H1 (cell line): ENCODE measurements around the gene THAP9. TPM values are rescaled to one million over a fixed set of nuclear protein-coding genes. Genes with fewer than 3 reads are reported as not detected.

Experiments
- CTCF ChIA-PET: fragments of 300-600 bp; sonication (Branson Sonifier 250); formaldehyde crosslinking; loops from one replicate; lab custom pipeline; 2021; ENCODE audit not compliant: partially characterized antibody; lab: Charles Lee
- POLR2A ChIA-PET: fragments of 300-600 bp; sonication (Branson Sonifier 250); formaldehyde crosslinking; loops from one replicate; lab custom pipeline; 2021; ENCODE audit warnings: inconsistent platforms; ENCODE audit not compliant: partially characterized antibody; lab: Charles Lee
- DNase-seq, 2 experiments: peaks; one replicate each; pipeline versions ENCODE4 v3.0.0 to v3.0.0-alpha.2; 2010 to 2022; ENCODE audit warnings: low spot score in 2 of 2, low read depth in 1 of 2, mixed read lengths in 1 of 2
- FAIRE-seq: peaks from 2 replicates; lab custom pipeline; 2011; peaks lifted over from hg19 to GRCh38; lab: Jason Lieb, UNC
- H2AFZ ChIP-seq: 2 replicates; pipeline ENCODE4 v1.8.1; 2012; ENCODE audit warnings: low read length, inconsistent platforms
- H2AK5ac ChIP-seq: 2 replicates; pipeline ENCODE4 v1.6.1; 2013; ENCODE audit warnings: low read depth, low read length
- H2BK120ac ChIP-seq: replicated peaks from 2 replicates; pipeline ENCODE3; 2013; ENCODE audit warnings: low read depth, low read length, inconsistent platforms
- H2BK12ac ChIP-seq: 2 replicates; pipeline ENCODE4 v1.6.1; 2013; ENCODE audit warnings: low read depth, low read length
- H2BK15ac ChIP-seq: 2 replicates; pipeline ENCODE4 v1.6.1; 2013; ENCODE audit warnings: low read length
- H2BK20ac ChIP-seq: 2 replicates; pipeline ENCODE4 v1.6.1; 2013; ENCODE audit warnings: low read length
- H2BK5ac ChIP-seq: 2 replicates; pipeline ENCODE4 v1.6.1; 2013; ENCODE audit warnings: low read depth, low read length
- H3K14ac ChIP-seq: 2 replicates; pipeline ENCODE4 v1.6.1; 2013; ENCODE audit warnings: inconsistent platforms; ENCODE audit not compliant: insufficient read length
- H3K18ac ChIP-seq: 2 replicates; pipeline ENCODE4 v1.6.1; 2013; ENCODE audit warnings: low read length; ENCODE audit errors: extremely low read depth
- H3K23ac ChIP-seq: 2 replicates; pipeline ENCODE4 v1.6.1; 2013; ENCODE audit warnings: inconsistent platforms; ENCODE audit not compliant: insufficient read length
- H3K23me2 ChIP-seq: 2 replicates; pipeline ENCODE4 v1.6.1; 2013; ENCODE audit warnings: low read depth, low read length
- H3K27ac ChIP-seq: 2 replicates; pipeline ENCODE4 v1.6.1; 2011; ENCODE audit warnings: low read depth, low read length, inconsistent platforms
- H3K27me3 ChIP-seq, 4 experiments: replicated peaks in 1 of 4; 1 replicate in 1 of 4; 2 replicates in 3 of 4; pipeline versions ENCODE4 v1.6.1 to v1.8.1; 2011 to 2013; ENCODE audit warnings: low read length in 3 of 4, mild to moderate bottlenecking in 3 of 4, inconsistent platforms in 2 of 4, mixed read lengths in 2 of 4, moderate library complexity in 1 of 4; ENCODE audit not compliant: control insufficient read depth in 3 of 4, insufficient read depth in 3 of 4; ENCODE audit errors: extremely low read depth in 1 of 4
- H3K36me3 ChIP-seq, 4 experiments: 2 replicates each; pipeline versions ENCODE4 v1.6.1 to v1.8.1; 2011 to 2013; ENCODE audit warnings: mild to moderate bottlenecking in 4 of 4, low read length in 3 of 4, moderate library complexity in 2 of 4, control low read depth in 1 of 4, inconsistent platforms in 1 of 4; ENCODE audit not compliant: insufficient read depth in 4 of 4, control insufficient read depth in 2 of 4
- H3K4ac ChIP-seq: replicated peaks from 2 replicates; pipeline ENCODE3; 2013; ENCODE audit warnings: low read length, low read depth, mixed read lengths, inconsistent platforms; ENCODE audit not compliant: insufficient read length
- H3K4me1 ChIP-seq, 4 experiments: replicated peaks in 1 of 4; 1 replicate in 1 of 4; 2 replicates in 3 of 4; pipeline versions ENCODE4 v1.6.1 to v1.8.1; 2011 to 2013; ENCODE audit warnings: low read length in 3 of 4, inconsistent platforms in 2 of 4, mixed read lengths in 1 of 4; ENCODE audit not compliant: insufficient read depth in 4 of 4, control insufficient read depth in 3 of 4
- H3K4me2 ChIP-seq, 2 experiments: 2 replicates each; pipeline versions ENCODE4 v1.6.1 to v1.8.1; 2011 to 2013; ENCODE audit warnings: low read depth in 2 of 2, low read length in 2 of 2, control low read depth in 1 of 2, inconsistent platforms in 1 of 2, mild to moderate bottlenecking in 1 of 2; ENCODE audit not compliant: insufficient read depth in 1 of 2
- H3K4me3 ChIP-seq, 4 experiments: fragments of 200-600, 300-600 bp in 1 of 4; sonication (generic), shearing (Covaris generic), sonication (Bioruptor Twin) in 1 of 4; 2 replicates each; pipeline versions ENCODE4 v1.5.1 to v1.8.1; 2011 to 2016; ENCODE audit warnings: low read length in 4 of 4, low read depth in 3 of 4, control low read depth in 2 of 4, inconsistent platforms in 2 of 4, mild to moderate bottlenecking in 2 of 4, mixed read lengths in 1 of 4, moderate library complexity in 1 of 4; ENCODE audit not compliant: insufficient read depth in 2 of 4; ENCODE audit errors: extremely low read depth in 1 of 4
- H3K56ac ChIP-seq: replicated peaks from 2 replicates; pipeline ENCODE3; 2013; ENCODE audit warnings: low read depth, mild to moderate bottlenecking, mixed read lengths, low read length, inconsistent platforms; ENCODE audit not compliant: insufficient read length
- H3K79me1 ChIP-seq: 2 replicates; pipeline ENCODE4 v1.6.1; 2013; ENCODE audit warnings: low read depth, low read length, control low read depth
- H3K79me2 ChIP-seq, 2 experiments: 2 replicates each; pipeline versions ENCODE4 v1.6.1 to v1.8.1; 2012 to 2013; ENCODE audit warnings: low read length in 2 of 2, mild to moderate bottlenecking in 2 of 2, inconsistent platforms in 1 of 2; ENCODE audit not compliant: insufficient read depth in 2 of 2, control insufficient read depth in 1 of 2
- H3K9ac ChIP-seq, 4 experiments: replicated peaks in 1 of 4; 1 replicate in 1 of 4; 2 replicates in 3 of 4; pipeline versions ENCODE4 v1.6.1 to v1.8.1; 2011 to 2013; ENCODE audit warnings: low read depth in 3 of 4, low read length in 3 of 4, control low read depth in 2 of 4, mild to moderate bottlenecking in 2 of 4, moderate library complexity in 2 of 4, inconsistent platforms in 1 of 4; ENCODE audit errors: extremely low read depth in 1 of 4
- H3K9me3 ChIP-seq, 2 experiments: 2 replicates each; pipeline versions ENCODE4 v1.6.1 to v1.8.1; 2012 to 2013; ENCODE audit warnings: mild to moderate bottlenecking in 2 of 2, moderate library complexity in 2 of 2, control low read depth in 1 of 2, inconsistent platforms in 1 of 2, low read depth in 1 of 2, low read length in 1 of 2, mixed read lengths in 1 of 2; ENCODE audit not compliant: insufficient read depth in 2 of 2
- H4K20me1 ChIP-seq, 2 experiments: replicated peaks in 1 of 2; 2 replicates each; pipeline versions ENCODE3 to v1.8.1; 2011 to 2013; ENCODE audit warnings: inconsistent platforms in 2 of 2, low read length in 2 of 2, mild to moderate bottlenecking in 1 of 2; ENCODE audit not compliant: insufficient read depth in 2 of 2, control insufficient read depth in 1 of 2
- H4K5ac ChIP-seq: 2 replicates; pipeline ENCODE4 v1.6.1; 2013; ENCODE audit warnings: low read length, low read depth, mixed read lengths, inconsistent platforms; ENCODE audit not compliant: insufficient read length
- H4K8ac ChIP-seq: 2 replicates; pipeline ENCODE4 v1.8.0; 2013; ENCODE audit warnings: mild to moderate bottlenecking, moderate library complexity, low read length, inconsistent platforms; ENCODE audit not compliant: insufficient read depth; ENCODE audit errors: extremely low read depth
- H4K91ac ChIP-seq: replicated peaks from 2 replicates; pipeline ENCODE3; 2013; ENCODE audit warnings: low read length, mixed read lengths, inconsistent platforms; ENCODE audit not compliant: insufficient read length
- BRCA1 ChIP-seq: IDR thresholded peaks from 2 replicates; pipeline ENCODE4 v1.6.1; 2012; ENCODE audit warnings: low read depth, low read length, improper control_type of control experiment
- CHD2 ChIP-seq: IDR thresholded peaks from 2 replicates; pipeline ENCODE4 v1.6.1; 2012; ENCODE audit warnings: low read length, improper control_type of control experiment
- FOSL1 ChIP-seq: IDR thresholded peaks from 2 replicates; pipeline ENCODE4 v1.6.1; 2011; ENCODE audit warnings: mild to moderate bottlenecking, low read depth, low read length, moderate library complexity; ENCODE audit not compliant: insufficient read depth
- GTF2F1 ChIP-seq: IDR thresholded peaks from 2 replicates; pipeline ENCODE4 v1.6.1; 2012; ENCODE audit warnings: low read depth, low read length, improper control_type of control experiment, borderline replicate concordance
- HDAC2 ChIP-seq, 2 experiments: fragments of 300-600 bp in 1 of 2; sonication (generic) in 1 of 2; IDR thresholded peaks; 2 replicates each; pipeline ENCODE4 v1.6.1; 2011 to 2012; ENCODE audit warnings: low read depth in 2 of 2, low read length in 2 of 2, mild to moderate bottlenecking in 2 of 2, moderate library complexity in 2 of 2, borderline replicate concordance in 1 of 2, inconsistent platforms in 1 of 2
- HDAC6 ChIP-seq: IDR thresholded peaks from one replicate; pipeline ENCODE4 v1.7.1; 2012; ENCODE audit warnings: low read depth, mild to moderate bottlenecking, inconsistent platforms, low read length, moderate library complexity
- JUN ChIP-seq: IDR thresholded peaks from 2 replicates; pipeline ENCODE4 v1.6.1; 2011; ENCODE audit warnings: low read depth, mild to moderate bottlenecking, improper control_type of control experiment, low read length
- KDM5A ChIP-seq: fragments of 200-600 bp; IDR thresholded peaks from 2 replicates; pipeline ENCODE4 v1.7.1; 2012; ENCODE audit warnings: mild to moderate bottlenecking, low read length, inconsistent platforms, mixed read lengths
- NRF1 ChIP-seq: IDR thresholded peaks from 2 replicates; pipeline ENCODE4 v1.6.1; 2011; ENCODE audit warnings: mild to moderate bottlenecking, low read depth, low read length, improper control_type of control experiment
- POLR2A ChIP-seq, 2 experiments: IDR thresholded peaks; 1 replicate in 1 of 2; 2 replicates in 1 of 2; pipeline ENCODE4 v1.6.1; 2011; ENCODE audit warnings: low read depth in 2 of 2, low read length in 2 of 2, mild to moderate bottlenecking in 2 of 2; ENCODE audit errors: control extremely low read depth in 1 of 2
- RBBP5 ChIP-seq: IDR thresholded peaks from 2 replicates; pipeline ENCODE4 v1.7.1; 2012; ENCODE audit warnings: low read depth, mild to moderate bottlenecking, inconsistent platforms, low read length, moderate library complexity, borderline replicate concordance
- SIN3A ChIP-seq, 2 experiments: IDR thresholded peaks in 1 of 2; conservative IDR thresholded peaks in 1 of 2; 2 replicates each; pipeline ENCODE4 v1.6.1; 2011 to 2012; ENCODE audit warnings: low read length in 2 of 2, improper control_type of control experiment in 1 of 2, low read depth in 1 of 2, mild to moderate bottlenecking in 1 of 2
- SP2 ChIP-seq: IDR thresholded peaks from 2 replicates; pipeline ENCODE4 v1.6.1; 2012; ENCODE audit warnings: mild to moderate bottlenecking, low read length, inconsistent platforms
- TAF7 ChIP-seq: optimal IDR thresholded peaks from 2 replicates; pipeline ENCODE3; 2011; ENCODE audit warnings: low read depth, mild to moderate bottlenecking, inconsistent platforms, low read length, moderate library complexity, borderline replicate concordance
- TBP ChIP-seq: IDR thresholded peaks from 2 replicates; pipeline ENCODE4 v1.6.1; 2011; ENCODE audit warnings: low read depth, low read length, improper control_type of control experiment
- WGBS, 2 experiments: shearing (Covaris generic) in 1 of 2; methylation state at CpG; one replicate each; pipeline versions ENCODE4 v1.1.6 to v1.1.7; 2013 to 2015; ENCODE audit warnings: low lambda C conversion rate in 2 of 2, mixed read lengths in 2 of 2, inconsistent platforms in 1 of 2, low coverage in 1 of 2, missing lambda C conversion rate in 1 of 2; ENCODE audit not compliant: insufficient replicate concordance in 2 of 2, insufficient coverage in 1 of 2, insufficient read length in 1 of 2; ENCODE audit errors: extremely low coverage in 1 of 2, missing lambda C conversion rate in 1 of 2; 5-methylcytosine and 5-hydroxymethylcytosine counted together
- polyA plus RNA-seq, 7 experiments: library from polyadenylated mRNA; depleted of rRNA in 3 of 7; stranded (reverse) in 5 of 7; unstranded in 2 of 7; fragments of >200 nt in 5 of 7; fragments of 200-250 nt in 2 of 7; gene quantifications; 1 replicate in 5 of 7; 2 replicates in 1 of 7; 4 replicates in 1 of 7; pipeline versions ENCODE4 v1.2.1 to v1.2.3, GENCODE V29; 2011 to 2013; ENCODE audit warnings: missing spikeins in 2 of 7, mixed read lengths in 2 of 7
- total RNA-seq: library from RNA; stranded (reverse); fragmentation: NEBNext Ultra II Directional; extraction: Animal tissue kit (Norgen Biotek cat#: 25700); gene quantifications from 2 replicates; pipeline ENCODE4 v1.2.1, GENCODE V29; 2021

The THAP9 gene
- total and polyA plus RNA-seq, 2 of the 8 experiments (the other 6 are each of a cell fraction or from before 2014, with no cell fraction given) = 6.1 to 13.2 TPM

- H3K27me3 ChIP-seq = no peaks in the 10 kb centered on the region
- H3K4me1 ChIP-seq = no peaks in the 10 kb centered on the region
- no peak overlapping the region for H3K23ac ChIP-seq
- no peak overlapping the region for H3K27ac ChIP-seq
- H2BK15ac ChIP-seq = no peak overlapping the region
- no peaks in the 10 kb centered on the region for H3K79me1 ChIP-seq
- CTCF ChIA-PET = interaction anchor here (1.0 kb wide), 1 partner anchor 63 kb away, joined by 3 read pairs; no protein-coding TSS in a partner anchor
- no peak for TF ChIP-seq SIN3A (conservative IDR thresholded peaks at IDR 0.05 in 1 of 2, IDR thresholded peaks at IDR 0.05 in 1 of 2; ENCODE audit: low read depth in 1 of 2, low read length in 2 of 2)
- no peak for TF ChIP-seq TAF7
- no peak for TF ChIP-seq HDAC6
- no peak for TF ChIP-seq TBP
- TF ChIP-seq KDM5A = no peak
- no peak for TF ChIP-seq CHD2
- TF ChIP-seq HDAC2 (IDR thresholded peaks at IDR 0.05; ENCODE audit: borderline replicate concordance in 1 of 2, low read depth in 2 of 2, low read length in 2 of 2) = no peak
- TF ChIP-seq GTF2F1 = no peak
- TF ChIP-seq NRF1 = no peak
- TF ChIP-seq JUN = no peak
- no peak for TF ChIP-seq POLR2A (IDR thresholded peaks at IDR 0.05; ENCODE audit: control extremely low read depth in 1 of 2, low read depth in 2 of 2, low read length in 2 of 2)
- TF ChIP-seq SP2 = no peak
- TF ChIP-seq FOSL1 = no peak
- TF ChIP-seq BRCA1 = no peak
- TF ChIP-seq RBBP5 = no peak
- H4K8ac ChIP-seq = no peak overlapping the region
- H4K91ac ChIP-seq = no peak overlapping the region
- no peaks in the 10 kb centered on the region for H4K20me1 ChIP-seq
- H2AK5ac ChIP-seq = no peak overlapping the region
- H3K4ac ChIP-seq = no peak overlapping the region
- H2BK120ac ChIP-seq = no peak overlapping the region
- H3K36me3 ChIP-seq = peaks cover 2 to 54% (median 19%) of the 10 kb centered on the region in 4 experiments
- DNase-seq (no peak), FAIRE-seq (no peak)
- no peak overlapping the region for H3K4me2 ChIP-seq
- peaks cover 0 to 29% of the 10 kb centered on the region in 2 experiments; a peak in 3 of 4 replicates for H3K79me2 ChIP-seq
- POLR2A ChIA-PET = no interaction called here
- H3K56ac ChIP-seq = no peak overlapping the region
- no peak overlapping the region for H3K14ac ChIP-seq
- no peak overlapping the region for H3K18ac ChIP-seq
- peaks cover 4% of the 10 kb centered on the region for H3K23me2 ChIP-seq
- H3K9me3 ChIP-seq = no peaks in the 10 kb centered on the region
- no peak overlapping the region for H2BK5ac ChIP-seq
- no peak overlapping the region for H2BK20ac ChIP-seq
- H2BK12ac ChIP-seq = no peak overlapping the region
- H3K4me3 ChIP-seq = no peak overlapping the region
- H2AFZ ChIP-seq = no peak overlapping the region
- H3K9ac ChIP-seq = no peak overlapping the region
- WGBS, 2 experiments = 96% methylated on average over 2 of the region's 2 CpGs; no CpG with 5 or more reads in 1 of the 2 experiments
- no peak overlapping the region for H4K5ac ChIP-seq
Observed at GRCh38 chr4:82905205-82905604, 4.7 kb downstream of the THAP9 start.
